ENCODE data around the gene EXOC2.

Gene EXOC2

DNA sequence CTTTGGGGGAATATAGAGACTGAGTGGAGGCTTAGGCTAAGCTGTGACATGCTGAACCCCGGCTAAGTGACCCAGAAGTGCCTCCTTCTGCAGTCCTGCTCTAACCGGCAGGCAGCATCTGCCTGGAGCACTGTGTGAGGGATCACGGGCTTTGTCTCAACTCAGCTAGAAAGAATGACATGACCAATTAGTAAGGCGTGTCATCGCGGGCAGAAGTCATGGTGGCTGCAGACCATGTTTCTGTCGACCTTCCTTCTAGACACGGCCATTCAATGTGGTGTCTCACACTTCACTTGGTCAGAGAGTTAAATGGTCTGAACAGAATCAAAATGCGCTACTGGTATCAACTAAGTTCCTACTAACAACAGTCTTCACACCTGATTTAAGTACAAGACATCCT, 71.0 kb downstream of the EXOC2 start:
- no peaks in the 10 kb centered on the region for H3K27me3 ChIP-seq (ENCODE audit: control insufficient read depth in 3 of 3, insufficient read depth in 3 of 3, low read depth in 1 of 3, low read length in 3 of 3)
- no peak overlapping the region for H3K4me2 ChIP-seq (ENCODE audit: insufficient read depth, low read length, poor library complexity, severe bottlenecking)
- H4K91ac ChIP-seq (ENCODE audit: low read depth, low read length, poor library complexity), result no peak overlapping the region
- DNase-seq (ENCODE audit: low spot score), result no peak
- no peak overlapping the region for H4K8ac ChIP-seq (ENCODE audit: low read depth, low read length)
- H3K79me1 ChIP-seq (ENCODE audit: low read depth, low read length), result no peaks in the 10 kb centered on the region
- peaks cover 1 to 6% of the 10 kb centered on the region in 2 donors for H3K9me3 ChIP-seq (replicated peaks in 1 of 2; ENCODE audit: control insufficient read depth in 2 of 2, insufficient read depth in 1 of 2, low read depth in 1 of 2, low read length in 2 of 2)
- no peak overlapping the region for H3K4me3 ChIP-seq (ENCODE audit: low read length in 2 of 2)
- no peak overlapping the region for H3K23ac ChIP-seq (ENCODE audit: low read depth, low read length, poor library complexity)
- no peak overlapping the region for H2BK12ac ChIP-seq (ENCODE audit: low read length)
- WGBS, 2 donors (ENCODE audit: extremely low coverage in 2 of 2, insufficient read length in 2 of 2, insufficient replicate concordance in 1 of 2), result no CpG with 5 or more reads among the region's 9 CpGs
- no peak overlapping the region for H2AFZ ChIP-seq (ENCODE audit: low read length)
- no peak overlapping the region for H2BK15ac ChIP-seq (ENCODE audit: low read length)
- H3K36me3 ChIP-seq (replicated peaks in 1 of 2; ENCODE audit: control insufficient read depth in 2 of 2, insufficient read depth in 2 of 2, low read length in 2 of 2), result peaks cover 2 to 18% of the 10 kb centered on the region in 2 donors
- H2AK5ac ChIP-seq (ENCODE audit: low read depth, low read length), result no peak overlapping the region
- no peak overlapping the region for H2BK120ac ChIP-seq (ENCODE audit: low read depth, low read length)
- peaks cover 0 to 2% of the 10 kb centered on the region in 2 donors for H3K4me1 ChIP-seq (ENCODE audit: control insufficient read depth in 2 of 2, insufficient read depth in 1 of 2, low read depth in 1 of 2, low read length in 2 of 2)
- no peak overlapping the region for H3K27ac ChIP-seq (replicated peaks; ENCODE audit: low read length)
- H3K9ac ChIP-seq (ENCODE audit: low read depth, low read length, poor library complexity), result no peak overlapping the region
- H3K18ac ChIP-seq (ENCODE audit: low read length), result no peak overlapping the region
- no peak overlapping the region for H3K4ac ChIP-seq (ENCODE audit: low read length)
- no peak overlapping the region for H3K14ac ChIP-seq (ENCODE audit: low read length)
- no peak overlapping the region for H2BK5ac ChIP-seq (ENCODE audit: low read length)

DNA sequence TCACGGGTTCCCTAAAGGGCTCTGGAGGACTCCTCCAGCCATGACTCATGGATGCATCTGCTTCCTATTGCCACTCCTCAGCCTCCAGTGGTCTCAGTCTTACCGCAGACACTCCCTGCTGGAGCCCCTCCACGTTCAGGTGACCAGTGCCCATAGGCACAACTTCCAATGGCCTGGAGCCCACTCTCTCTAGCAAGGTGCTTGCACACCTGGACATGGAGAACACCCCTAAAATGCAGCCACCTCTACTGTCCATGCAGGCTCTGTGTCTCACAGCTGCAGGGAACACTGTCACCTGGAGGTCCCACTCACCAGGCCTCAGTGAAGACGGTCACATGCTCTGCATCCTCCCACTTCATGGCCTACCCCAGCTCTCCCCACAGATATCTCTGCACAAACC, 72.0 kb downstream of the EXOC2 start:
- Histone ChIP-seq H2AK5ac (ENCODE audit: low read depth, low read length) (no peak overlapping the region), H3K79me1 (ENCODE audit: low read depth, low read length) (no peaks in the 10 kb centered on the region), H2BK12ac (ENCODE audit: low read length) (no peak overlapping the region), H3K23ac (ENCODE audit: low read depth, low read length, poor library complexity) (peak overlapping the region; percentile 18), H4K91ac (ENCODE audit: low read depth, low read length, poor library complexity) (no peak overlapping the region), H3K14ac (ENCODE audit: low read length) (peak overlapping the region; percentile 91), H3K27ac (replicated peaks; ENCODE audit: low read length) (no peak overlapping the region), H2BK5ac (ENCODE audit: low read length) (no peak overlapping the region), H3K4me3 (ENCODE audit: low read length in 2 of 2) (no peak overlapping the region), H3K4ac (ENCODE audit: low read length) (no peak overlapping the region), H2BK120ac (ENCODE audit: low read depth, low read length) (no peak overlapping the region), H4K8ac (ENCODE audit: low read depth, low read length) (peak overlapping the region; percentile 78), H2BK15ac (ENCODE audit: low read length) (no peak overlapping the region), H3K9ac (ENCODE audit: low read depth, low read length, poor library complexity) (no peak overlapping the region), H3K4me2 (ENCODE audit: insufficient read depth, low read length, poor library complexity, severe bottlenecking) (no peak overlapping the region), H3K36me3 (replicated peaks in 1 of 2; ENCODE audit: control insufficient read depth in 2 of 2, insufficient read depth in 2 of 2, low read length in 2 of 2) (peaks cover 2 to 21% of the 10 kb centered on the region in 2 donors), H3K4me1 (ENCODE audit: control insufficient read depth in 2 of 2, insufficient read depth in 1 of 2, low read depth in 1 of 2, low read length in 2 of 2) (peaks cover 0 to 2% of the 10 kb centered on the region in 2 donors), H3K27me3 (ENCODE audit: control insufficient read depth in 3 of 3, insufficient read depth in 3 of 3, low read depth in 1 of 3, low read length in 3 of 3) (no peaks in the 10 kb centered on the region), H3K18ac (ENCODE audit: low read length) (no peak overlapping the region), H3K9me3 (replicated peaks in 1 of 2; ENCODE audit: control insufficient read depth in 2 of 2, insufficient read depth in 1 of 2, low read depth in 1 of 2, low read length in 2 of 2) (peaks cover 1 to 6% of the 10 kb centered on the region in 2 donors), H2AFZ (ENCODE audit: low read length) (no peak overlapping the region)
- DNase-seq (ENCODE audit: low spot score), result no peak
- WGBS, 2 donors (ENCODE audit: extremely low coverage in 2 of 2, insufficient read length in 2 of 2, insufficient replicate concordance in 1 of 2), result no CpG with 5 or more reads among the region's 4 CpGs

DNA sequence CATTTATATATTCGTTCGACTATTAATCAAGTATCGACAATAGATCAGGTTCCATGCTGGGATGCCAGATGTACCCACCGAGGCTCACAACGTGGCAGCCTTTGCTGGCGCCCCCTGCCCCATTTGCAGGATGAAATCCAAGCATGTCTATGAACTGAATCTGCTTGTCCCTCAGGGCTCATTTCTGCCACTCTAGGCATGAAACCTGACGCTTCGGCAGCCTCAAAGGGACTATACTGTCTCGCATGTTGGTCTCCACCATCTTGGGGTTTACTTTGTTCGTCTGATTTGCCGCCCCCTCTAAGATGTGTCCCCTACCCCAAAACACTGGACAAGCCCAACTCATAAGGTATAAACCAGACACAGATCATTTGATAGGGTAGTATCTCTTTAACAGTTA, 72.8 kb downstream of the EXOC2 start:
- Histone ChIP-seq H3K4me1 (ENCODE audit: control insufficient read depth in 2 of 2, insufficient read depth in 1 of 2, low read depth in 1 of 2, low read length in 2 of 2) (peaks cover 0 to 2% of the 10 kb centered on the region in 2 donors), H4K91ac (ENCODE audit: low read depth, low read length, poor library complexity) (no peak overlapping the region), H3K18ac (ENCODE audit: low read length) (no peak overlapping the region), H2AFZ (ENCODE audit: low read length) (no peak overlapping the region), H3K9me3 (replicated peaks in 1 of 2; ENCODE audit: control insufficient read depth in 2 of 2, insufficient read depth in 1 of 2, low read depth in 1 of 2, low read length in 2 of 2) (peaks cover 1 to 6% of the 10 kb centered on the region in 2 donors), H2BK15ac (ENCODE audit: low read length) (no peak overlapping the region), H2AK5ac (ENCODE audit: low read depth, low read length) (no peak overlapping the region), H4K8ac (ENCODE audit: low read depth, low read length) (no peak overlapping the region), H2BK12ac (ENCODE audit: low read length) (no peak overlapping the region), H3K27ac (replicated peaks; ENCODE audit: low read length) (no peak overlapping the region), H3K4me2 (ENCODE audit: insufficient read depth, low read length, poor library complexity, severe bottlenecking) (no peak overlapping the region), H3K36me3 (replicated peaks in 1 of 2; ENCODE audit: control insufficient read depth in 2 of 2, insufficient read depth in 2 of 2, low read length in 2 of 2) (peaks cover 2 to 29% of the 10 kb centered on the region in 2 donors), H3K4ac (ENCODE audit: low read length) (no peak overlapping the region), H3K14ac (ENCODE audit: low read length) (no peak overlapping the region), H3K23ac (ENCODE audit: low read depth, low read length, poor library complexity) (peak overlapping the region; percentile 50), H2BK5ac (ENCODE audit: low read length) (no peak overlapping the region), H3K9ac (ENCODE audit: low read depth, low read length, poor library complexity) (no peak overlapping the region), H3K4me3 (ENCODE audit: low read length in 2 of 2) (no peak overlapping the region), H3K27me3 (ENCODE audit: control insufficient read depth in 3 of 3, insufficient read depth in 3 of 3, low read depth in 1 of 3, low read length in 3 of 3) (no peaks in the 10 kb centered on the region), H3K79me1 (ENCODE audit: low read depth, low read length) (no peaks in the 10 kb centered on the region), H2BK120ac (ENCODE audit: low read depth, low read length) (no peak overlapping the region)
- no CpG with 5 or more reads among the region's 11 CpGs for WGBS, 2 donors (ENCODE audit: extremely low coverage in 2 of 2, insufficient read length in 2 of 2, insufficient replicate concordance in 1 of 2)
- no peak for DNase-seq (ENCODE audit: low spot score)

- peaks cover 5 to 32% of the 10 kb centered on the region in 2 donors for H3K36me3 ChIP-seq (replicated peaks in 1 of 2; ENCODE audit: control insufficient read depth in 2 of 2, insufficient read depth in 2 of 2, low read length in 2 of 2)
- H3K79me1 ChIP-seq (ENCODE audit: low read depth, low read length), result no peaks in the 10 kb centered on the region
- H3K27ac ChIP-seq (replicated peaks; ENCODE audit: low read length), result no peak overlapping the region
- peaks cover 0 to under 1% of the 10 kb centered on the region in 2 donors for H3K4me1 ChIP-seq (ENCODE audit: control insufficient read depth in 2 of 2, insufficient read depth in 1 of 2, low read depth in 1 of 2, low read length in 2 of 2)
- H2BK15ac ChIP-seq (ENCODE audit: low read length), result no peak overlapping the region
- no peak overlapping the region for H3K9ac ChIP-seq (ENCODE audit: low read depth, low read length, poor library complexity)
- no peak overlapping the region for H2BK5ac ChIP-seq (ENCODE audit: low read length)
- H2BK120ac ChIP-seq (ENCODE audit: low read depth, low read length), result no peak overlapping the region
- no peak overlapping the region for H2BK12ac ChIP-seq (ENCODE audit: low read length)
- no peak overlapping the region for H3K4ac ChIP-seq (ENCODE audit: low read length)
- H2AFZ ChIP-seq (ENCODE audit: low read length), result no peak overlapping the region
- H3K27me3 ChIP-seq (ENCODE audit: control insufficient read depth in 3 of 3, insufficient read depth in 3 of 3, low read depth in 1 of 3, low read length in 3 of 3), result no peaks in the 10 kb centered on the region
- no CpG with 5 or more reads among the region's 11 CpGs for WGBS, 2 donors (ENCODE audit: extremely low coverage in 2 of 2, insufficient read length in 2 of 2, insufficient replicate concordance in 1 of 2)
- H2AK5ac ChIP-seq (ENCODE audit: low read depth, low read length), result no peak overlapping the region
- no peak overlapping the region for H4K8ac ChIP-seq (ENCODE audit: low read depth, low read length)
- H3K4me2 ChIP-seq (ENCODE audit: insufficient read depth, low read length, poor library complexity, severe bottlenecking), result no peak overlapping the region
- no peak overlapping the region for H3K23ac ChIP-seq (ENCODE audit: low read depth, low read length, poor library complexity)
- peaks cover 1 to 6% of the 10 kb centered on the region in 2 donors for H3K9me3 ChIP-seq (replicated peaks in 1 of 2; ENCODE audit: control insufficient read depth in 2 of 2, insufficient read depth in 1 of 2, low read depth in 1 of 2, low read length in 2 of 2)
- DNase-seq (ENCODE audit: low spot score), result no peak
- H3K14ac ChIP-seq (ENCODE audit: low read length), result no peak overlapping the region
- no peak overlapping the region for H3K18ac ChIP-seq (ENCODE audit: low read length)
- H4K91ac ChIP-seq (ENCODE audit: low read depth, low read length, poor library complexity), result no peak overlapping the region
- H3K4me3 ChIP-seq (ENCODE audit: low read length in 2 of 2), result no peak overlapping the region
Measured at GRCh38 chr6:617456-618100, 75.4 kb downstream of the EXOC2 start.
